Smooth muscle cell (in vitro differentiated cells): Measurements from ENCODE around the gene CAPZA2. TPM values are rescaled to one million over a fixed set of nuclear protein-coding genes. Genes with fewer than 3 reads are reported as not detected.
A peak's percentile ranks its signal among the peaks of the same experiment; 100 is the strongest.

Source experiments
- DNase-seq: peaks from one replicate; lab custom pipeline; 2025; ENCODE audit not compliant: unreplicated experiment; lab: John Stamatoyannopoulos, UW
- H2AFZ ChIP-seq: fragments of 200-600 bp; sonication (generic); 2 replicates; pipeline ENCODE4 v1.6.0; 2016; ENCODE audit warnings: antibody characterized with exemption, low read depth, mild to moderate bottlenecking
- H3F3A ChIP-seq: fragments of 200-600 bp; sonication (generic); 2 replicates; pipeline ENCODE4 v1.6.0; 2017; ENCODE audit warnings: antibody characterized with exemption, low read depth
- H3K27ac ChIP-seq: fragments of 200-600 bp; sonication (generic); 2 replicates; pipeline ENCODE4 v1.5.1; 2016; ENCODE audit warnings: low read depth, mild to moderate bottlenecking
- H3K27me3 ChIP-seq: fragments of 200-600 bp; sonication (generic); 2 replicates; pipeline ENCODE4 v1.6.1; 2016; ENCODE audit warnings: low read depth, mild to moderate bottlenecking
- H3K36me3 ChIP-seq: fragments of 200-600 bp; sonication (generic); 2 replicates; pipeline ENCODE4 v1.5.1; 2016; ENCODE audit warnings: low read depth
- H3K4me1 ChIP-seq: fragments of 200-600 bp; sonication (generic); 2 replicates; pipeline ENCODE4 v1.5.1; 2016; ENCODE audit warnings: low read depth
- H3K4me2 ChIP-seq: fragments of 200-600 bp; sonication (generic); 2 replicates; pipeline ENCODE4 v1.6.0; 2016; ENCODE audit warnings: mild to moderate bottlenecking
- H3K4me3 ChIP-seq: fragments of 200-600 bp; sonication (generic); 2 replicates; pipeline ENCODE4 v1.5.1; 2016; ENCODE audit warnings: mild to moderate bottlenecking
- H3K79me2 ChIP-seq: fragments of 200-600 bp; sonication (generic); 2 replicates; pipeline ENCODE4 v1.6.0; 2016; ENCODE audit warnings: low read depth, mild to moderate bottlenecking
- H3K9ac ChIP-seq: fragments of 200-600 bp; sonication (generic); 2 replicates; pipeline ENCODE4 v1.6.0; 2016; ENCODE audit warnings: low read depth
- H3K9me3 ChIP-seq: fragments of 200-600 bp; sonication (generic); replicated peaks from 2 replicates; pipeline ENCODE4 v1.5.1; 2016; ENCODE audit warnings: low read depth
- H4K20me1 ChIP-seq: fragments of 200-600 bp; sonication (generic); 2 replicates; pipeline ENCODE4 v1.6.0; 2016; ENCODE audit warnings: low read depth
- WGBS: methylation state at CpG from one replicate; pipeline ENCODE4 v1.1.7; 2016; ENCODE audit warnings: low lambda C conversion rate; 5-methylcytosine and 5-hydroxymethylcytosine counted together
- polyA plus RNA-seq: library from polyadenylated mRNA; unstranded; fragments of >200 nt; fragmentation: Nextera tagmentation; extraction: Ambion mirVana; gene quantifications from 2 replicates; pipeline ENCODE4 v1.2.1, GENCODE V29; 2016
- total RNA-seq: library from RNA; depleted of rRNA; stranded (reverse); fragments of >200 nt; gene quantifications from 2 replicates; pipeline ENCODE4 v1.2.3, GENCODE V29; 2014
- TF ChIP-seq, protein P1 (sequence below): fragments of 200-600 bp; sonication (generic); IDR thresholded peaks from 2 replicates; pipeline ENCODE4 v1.5.1; 2017; ENCODE audit warnings: borderline replicate concordance, mild to moderate bottlenecking, antibody characterized with exemption; ENCODE audit not compliant: insufficient read depth, poor library complexity, severe bottlenecking

The CAPZA2 gene
- total and polyA plus RNA-seq, 2 experiments from 2014 or later = 143 to 161 TPM

DNA sequence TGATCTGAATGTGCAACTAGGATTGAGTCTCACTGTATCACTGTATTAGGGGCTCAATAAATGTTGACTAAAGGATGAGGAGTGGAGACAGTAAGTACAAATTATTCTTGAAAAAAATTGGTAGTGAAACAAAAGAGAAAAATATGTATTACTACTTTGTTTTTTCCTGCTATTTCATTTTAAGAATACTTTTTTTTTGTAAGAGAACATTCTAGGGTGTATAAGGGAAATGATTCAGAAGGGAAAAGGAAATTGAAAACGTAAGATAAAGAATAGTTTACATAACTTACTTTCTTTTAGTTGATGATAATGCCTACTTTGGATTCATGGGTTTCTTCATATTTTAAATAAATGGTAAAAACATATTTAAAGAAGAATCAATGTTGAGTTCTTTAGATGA lies 9.6 kb downstream of the CAPZA2 start:
- H3K4me1 ChIP-seq = peaks cover 19% of the 10 kb centered on the region
- peaks cover 100% of the 10 kb centered on the region for H3K79me2 ChIP-seq
- peaks cover 100% of the 10 kb centered on the region for H4K20me1 ChIP-seq
- peak overlapping the region; percentile 68 for H3K27ac ChIP-seq
- H3K9ac ChIP-seq = peak overlapping the region; percentile 6
- H3K27me3 ChIP-seq = no peaks in the 10 kb centered on the region
- WGBS = 52% methylated on average over 1 of the region's 1 CpG
- H3K4me3 ChIP-seq = no peak overlapping the region
- no peaks in the 10 kb centered on the region for H3K36me3 ChIP-seq
- H2AFZ ChIP-seq = no peak overlapping the region
- TF ChIP-seq, protein P1, sequence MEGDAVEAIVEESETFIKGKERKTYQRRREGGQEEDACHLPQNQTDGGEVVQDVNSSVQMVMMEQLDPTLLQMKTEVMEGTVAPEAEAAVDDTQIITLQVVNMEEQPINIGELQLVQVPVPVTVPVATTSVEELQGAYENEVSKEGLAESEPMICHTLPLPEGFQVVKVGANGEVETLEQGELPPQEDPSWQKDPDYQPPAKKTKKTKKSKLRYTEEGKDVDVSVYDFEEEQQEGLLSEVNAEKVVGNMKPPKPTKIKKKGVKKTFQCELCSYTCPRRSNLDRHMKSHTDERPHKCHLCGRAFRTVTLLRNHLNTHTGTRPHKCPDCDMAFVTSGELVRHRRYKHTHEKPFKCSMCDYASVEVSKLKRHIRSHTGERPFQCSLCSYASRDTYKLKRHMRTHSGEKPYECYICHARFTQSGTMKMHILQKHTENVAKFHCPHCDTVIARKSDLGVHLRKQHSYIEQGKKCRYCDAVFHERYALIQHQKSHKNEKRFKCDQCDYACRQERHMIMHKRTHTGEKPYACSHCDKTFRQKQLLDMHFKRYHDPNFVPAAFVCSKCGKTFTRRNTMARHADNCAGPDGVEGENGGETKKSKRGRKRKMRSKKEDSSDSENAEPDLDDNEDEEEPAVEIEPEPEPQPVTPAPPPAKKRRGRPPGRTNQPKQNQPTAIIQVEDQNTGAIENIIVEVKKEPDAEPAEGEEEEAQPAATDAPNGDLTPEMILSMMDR = no peak
- DNase-seq = no peak
- H3K4me2 ChIP-seq = peak overlapping the region; percentile 61
- peaks cover 3% of the 10 kb centered on the region for H3F3A ChIP-seq
- H3K9me3 ChIP-seq = no peaks in the 10 kb centered on the region

GRCh38 chr7:116873619-116874018 lies 11.2 kb downstream of the CAPZA2 start:
- TF ChIP-seq, protein P1 = no peak
- whole genome bisulfite sequencing = 93% methylated on average over 1 of the region's 1 CpG
- Histone ChIP-seq H3K9me3 (no peaks in the 10 kb centered on the region), H3K4me3 (no peak overlapping the region), H3K4me1 (peaks cover 18% of the 10 kb centered on the region), H3K4me2 (no peak overlapping the region), H4K20me1 (peaks cover 100% of the 10 kb centered on the region), H3K9ac (no peak overlapping the region), H3K36me3 (no peaks in the 10 kb centered on the region), H3K27me3 (no peaks in the 10 kb centered on the region), H3F3A (peaks cover 3% of the 10 kb centered on the region), H3K27ac (no peak overlapping the region), H3K79me2 (peaks cover 100% of the 10 kb centered on the region), H2AFZ (no peak overlapping the region)
- no peak for DNase-seq

DNA sequence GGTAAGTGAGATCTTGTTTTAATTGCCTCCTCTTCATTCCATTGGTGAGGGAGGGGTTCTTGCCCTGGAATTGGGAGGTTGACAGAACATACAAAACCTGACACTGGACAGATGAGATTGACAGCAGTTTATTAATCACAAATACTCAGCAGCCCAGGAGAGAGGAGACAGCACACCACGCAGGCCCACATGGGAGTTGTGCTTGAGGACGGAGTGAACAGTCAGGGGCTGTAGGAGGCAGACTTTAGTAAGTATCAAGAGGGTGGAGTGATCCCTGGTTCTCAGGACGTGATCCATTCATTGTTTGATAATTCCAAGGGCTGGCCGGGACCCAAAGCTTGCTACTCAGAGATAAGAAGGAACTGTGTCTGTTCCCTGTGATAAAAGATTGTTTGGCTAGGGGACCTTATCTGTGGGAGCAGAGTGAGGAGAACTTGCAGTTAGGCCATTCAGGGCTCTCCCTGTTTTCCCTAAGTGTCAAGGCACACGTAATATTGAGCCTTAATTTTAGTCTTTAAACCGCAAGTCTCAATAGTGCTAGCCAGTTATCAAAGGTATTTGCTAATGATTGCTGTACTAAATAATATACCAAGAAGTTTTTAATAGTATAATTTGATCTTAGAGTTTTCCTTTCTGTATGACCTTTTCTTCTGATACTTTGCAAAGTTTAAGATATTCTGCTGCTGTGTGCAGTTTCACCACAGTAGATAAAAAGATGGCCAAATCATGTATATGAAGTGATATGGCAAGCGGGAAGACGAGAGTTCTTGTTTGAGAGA lies 14.5 kb downstream of the CAPZA2 start:
- peak overlapping the region; percentile 45 for H3K4me2 ChIP-seq
- no peak overlapping the region for H3K27ac ChIP-seq
- peaks cover 3% of the 10 kb centered on the region for H3F3A ChIP-seq
- no peaks in the 10 kb centered on the region for H3K9me3 ChIP-seq
- no peak overlapping the region for H3K4me3 ChIP-seq
- peaks cover 99% of the 10 kb centered on the region for H4K20me1 ChIP-seq
- DNase-seq = no peak
- TF ChIP-seq, protein P1 = no peak
- peaks cover 8% of the 10 kb centered on the region for H3K4me1 ChIP-seq
- peaks cover 96% of the 10 kb centered on the region for H3K79me2 ChIP-seq
- no peak overlapping the region for H3K9ac ChIP-seq
- 33% methylated on average over 8 of the region's 8 CpGs for WGBS
- no peaks in the 10 kb centered on the region for H3K27me3 ChIP-seq
- no peaks in the 10 kb centered on the region for H3K36me3 ChIP-seq
- H2AFZ ChIP-seq = no peak overlapping the region
